ENCODE data around the gene HSFX3. TPM values are rescaled to one million over a fixed set of nuclear protein-coding genes. Genes with fewer than 3 reads are reported as not detected.

Gene HSFX3
- total RNA-seq, 6 donors from 2014 or later, result not detected

- Histone ChIP-seq H3K4me3 (no peak overlapping the region), H3K27ac (no peak overlapping the region), H3K9me3 (no peaks in the 10 kb centered on the region), H3K4me1 (peaks cover 0 to 2% (median 0%) of the 10 kb centered on the region in 4 donors), H3K36me3 (no peaks in the 10 kb centered on the region), H3K27me3 (no peaks in the 10 kb centered on the region)
- no peak for ATAC-seq (ENCODE audit: low FRiP score in 2 of 2)
- DNase-seq, result no peak
- 17 to 43% methylated on average over 4 of the region's 4 CpGs for WGBS, 2 donors
- no peak for TF ChIP-seq EP300 (IDR thresholded peaks at IDR 0.05)
- TF ChIP-seq POLR2A (IDR thresholded peaks at IDR 0.05), result no peak
- TF ChIP-seq POLR2AphosphoS5 (IDR thresholded peaks at IDR 0.05), result no peak
- TF ChIP-seq, protein P1, sequence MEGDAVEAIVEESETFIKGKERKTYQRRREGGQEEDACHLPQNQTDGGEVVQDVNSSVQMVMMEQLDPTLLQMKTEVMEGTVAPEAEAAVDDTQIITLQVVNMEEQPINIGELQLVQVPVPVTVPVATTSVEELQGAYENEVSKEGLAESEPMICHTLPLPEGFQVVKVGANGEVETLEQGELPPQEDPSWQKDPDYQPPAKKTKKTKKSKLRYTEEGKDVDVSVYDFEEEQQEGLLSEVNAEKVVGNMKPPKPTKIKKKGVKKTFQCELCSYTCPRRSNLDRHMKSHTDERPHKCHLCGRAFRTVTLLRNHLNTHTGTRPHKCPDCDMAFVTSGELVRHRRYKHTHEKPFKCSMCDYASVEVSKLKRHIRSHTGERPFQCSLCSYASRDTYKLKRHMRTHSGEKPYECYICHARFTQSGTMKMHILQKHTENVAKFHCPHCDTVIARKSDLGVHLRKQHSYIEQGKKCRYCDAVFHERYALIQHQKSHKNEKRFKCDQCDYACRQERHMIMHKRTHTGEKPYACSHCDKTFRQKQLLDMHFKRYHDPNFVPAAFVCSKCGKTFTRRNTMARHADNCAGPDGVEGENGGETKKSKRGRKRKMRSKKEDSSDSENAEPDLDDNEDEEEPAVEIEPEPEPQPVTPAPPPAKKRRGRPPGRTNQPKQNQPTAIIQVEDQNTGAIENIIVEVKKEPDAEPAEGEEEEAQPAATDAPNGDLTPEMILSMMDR (IDR thresholded peaks at IDR 0.05), result no peak
Observed at GRCh38 chrX:149510386-149510785, 39.3 kb downstream of the HSFX3 start.

DNA sequence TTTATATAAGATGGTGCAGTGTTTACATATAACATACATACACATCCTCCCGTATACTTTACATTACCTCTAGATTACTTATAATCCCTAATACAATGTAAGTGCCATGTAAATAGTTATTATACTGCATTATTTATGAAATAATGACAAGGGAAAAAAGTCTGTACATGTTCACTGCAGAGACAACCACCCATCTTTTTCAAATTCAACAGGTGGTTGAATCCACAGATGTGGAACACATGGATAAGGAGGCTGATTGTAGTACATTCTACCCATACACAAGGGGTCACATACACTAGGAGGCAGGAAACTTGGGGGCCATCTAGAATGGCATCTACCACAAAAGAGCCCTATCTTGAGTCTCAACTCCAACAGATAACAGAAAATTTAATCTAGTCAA is 41.3 kb downstream of the HSFX3 start:
- DNase-seq (no peak), ATAC-seq (ENCODE audit: low FRiP score in 2 of 2) (no peak)
- Histone ChIP-seq H3K27me3 (no peaks in the 10 kb centered on the region), H3K27ac (no peak overlapping the region), H3K36me3 (no peaks in the 10 kb centered on the region), H3K4me1 (peaks cover 0 to 7% (median 4%) of the 10 kb centered on the region in 4 donors), H3K9me3 (no peaks in the 10 kb centered on the region), H3K4me3 (no peak overlapping the region)
- 64 to 65% methylated on average over 1 of the region's 1 CpG for WGBS, 2 donors
- TF ChIP-seq POLR2AphosphoS5 (IDR thresholded peaks at IDR 0.05), result no peak
- TF ChIP-seq, protein P1 (IDR thresholded peaks at IDR 0.05), result no peak
- no peak for TF ChIP-seq EP300 (IDR thresholded peaks at IDR 0.05)
- TF ChIP-seq POLR2A (IDR thresholded peaks at IDR 0.05), result no peak

GRCh38 chrX:149506349-149506748 is 43.4 kb downstream of the HSFX3 start:
- H3K27ac ChIP-seq, result no peak overlapping the region
- no peaks in the 10 kb centered on the region for H3K27me3 ChIP-seq
- H3K9me3 ChIP-seq, result no peaks in the 10 kb centered on the region
- H3K4me3 ChIP-seq, result no peak overlapping the region
- TF ChIP-seq POLR2AphosphoS5 (IDR thresholded peaks at IDR 0.05) (no peak), POLR2A (IDR thresholded peaks at IDR 0.05) (no peak), EP300 (IDR thresholded peaks at IDR 0.05) (no peak)
- TF ChIP-seq, protein P1 (IDR thresholded peaks at IDR 0.05), result no peak
- WGBS, 2 donors, result 85 to 98% methylated on average over 2 of the region's 2 CpGs
- H3K4me1 ChIP-seq, result peaks cover 0 to 7% (median 4%) of the 10 kb centered on the region in 4 donors
- H3K36me3 ChIP-seq, result peaks cover 0 to 8% (median 0%) of the 10 kb centered on the region in 4 donors
- ATAC-seq (ENCODE audit: low FRiP score in 2 of 2) (no peak), DNase-seq (no peak)

DNA sequence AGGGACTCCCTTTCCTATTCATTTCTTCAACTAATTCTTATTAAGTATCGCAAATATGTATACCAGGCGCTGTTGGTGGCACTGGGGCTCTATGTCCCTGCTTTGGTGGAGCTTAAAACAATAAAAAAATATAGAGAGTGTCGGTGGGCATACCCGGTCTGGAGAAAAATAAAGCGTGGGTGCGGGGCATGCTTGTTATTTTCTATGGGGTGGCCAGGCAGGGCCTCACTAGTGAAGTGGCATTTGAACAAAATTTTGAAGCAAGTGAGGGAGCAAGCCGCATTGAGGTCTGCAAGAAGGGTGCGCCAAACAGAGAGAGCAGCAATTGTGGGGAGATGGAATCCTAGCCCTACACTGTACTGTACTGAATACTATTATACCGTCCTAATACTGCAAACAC is 44.1 kb downstream of the HSFX3 start:
- 84 to 87% methylated on average over 9 of the region's 9 CpGs for WGBS, 2 donors
- Histone ChIP-seq H3K36me3 (peaks cover 0 to 13% (median 0%) of the 10 kb centered on the region in 4 donors), H3K4me3 (peak overlapping the region in 2 of 4 donors; percentile 67 to 73), H3K9me3 (no peaks in the 10 kb centered on the region), H3K27ac (peak overlapping the region in 3 of 4 donors; percentile 87 to 91 (median 88)), H3K27me3 (no peaks in the 10 kb centered on the region), H3K4me1 (peaks cover 0 to 7% (median 4%) of the 10 kb centered on the region in 4 donors)
- DNase-seq, result no peak
- no peak for ATAC-seq (ENCODE audit: low FRiP score in 2 of 2)
- TF ChIP-seq, protein P1 (IDR thresholded peaks at IDR 0.05), result no peak
- no peak for TF ChIP-seq POLR2A (IDR thresholded peaks at IDR 0.05)
- no peak for TF ChIP-seq POLR2AphosphoS5 (IDR thresholded peaks at IDR 0.05)
- TF ChIP-seq EP300 (IDR thresholded peaks at IDR 0.05), result no peak

Data from upper lobe of left lung (tissue), 6 donors.